Activated CD4-positive, alpha-beta T cell treated with anti-CD3 and anti-CD28 coated beads, Interleukin-2, Interleukin-4, amounts not matched to agents 100 ng/mL and 50 ng/mL, durations not matched to agents 16 hours and 8 hours (primary cell): ENCODE results near the gene IFT22.
"Not testable (repeated sequence)": the region's sequence is repeated elsewhere in the genome, so short reads cannot be mapped to it uniquely, and the experiment has no call there.

ENCODE experiments used
- DNase-seq: peaks from one replicate; pipeline ENCODE4 v3.0.0-alpha.2; 2020; ENCODE audit warnings: low spot score

Gene IFT22

GRCh38 chr7:101277155-101277554 lies 44.5 kb downstream of the IFT22 start:
- DNase-seq = no peak

GRCh38 chr7:101273206-101273605 lies 48.4 kb downstream of the IFT22 start:
- DNase-seq = no peak

- DNase-seq = no peak
Measured at GRCh38 chr7:101271021-101271420, 50.6 kb downstream of the IFT22 start.

GRCh38 chr7:101269664-101270063 lies 51.9 kb downstream of the IFT22 start:
- no peak for DNase-seq

- DNase-seq = no peak
Measured at GRCh38 chr7:101265622-101266516, 55.7 kb downstream of the IFT22 start.

- not testable (repeated sequence) for DNase-seq
Measured at GRCh38 chr7:101264102-101264706, 57.4 kb downstream of the IFT22 start.
